T-helper 2 cell (primary cell): Measurements from ENCODE around the gene CENPX.

Experiments used
- DNase-seq, 5 experiments: peaks; one replicate each; pipeline versions ENCODE4 v3.0.0 to v3.0.0-alpha.2; 2012 to 2022

Gene CENPX

DNA sequence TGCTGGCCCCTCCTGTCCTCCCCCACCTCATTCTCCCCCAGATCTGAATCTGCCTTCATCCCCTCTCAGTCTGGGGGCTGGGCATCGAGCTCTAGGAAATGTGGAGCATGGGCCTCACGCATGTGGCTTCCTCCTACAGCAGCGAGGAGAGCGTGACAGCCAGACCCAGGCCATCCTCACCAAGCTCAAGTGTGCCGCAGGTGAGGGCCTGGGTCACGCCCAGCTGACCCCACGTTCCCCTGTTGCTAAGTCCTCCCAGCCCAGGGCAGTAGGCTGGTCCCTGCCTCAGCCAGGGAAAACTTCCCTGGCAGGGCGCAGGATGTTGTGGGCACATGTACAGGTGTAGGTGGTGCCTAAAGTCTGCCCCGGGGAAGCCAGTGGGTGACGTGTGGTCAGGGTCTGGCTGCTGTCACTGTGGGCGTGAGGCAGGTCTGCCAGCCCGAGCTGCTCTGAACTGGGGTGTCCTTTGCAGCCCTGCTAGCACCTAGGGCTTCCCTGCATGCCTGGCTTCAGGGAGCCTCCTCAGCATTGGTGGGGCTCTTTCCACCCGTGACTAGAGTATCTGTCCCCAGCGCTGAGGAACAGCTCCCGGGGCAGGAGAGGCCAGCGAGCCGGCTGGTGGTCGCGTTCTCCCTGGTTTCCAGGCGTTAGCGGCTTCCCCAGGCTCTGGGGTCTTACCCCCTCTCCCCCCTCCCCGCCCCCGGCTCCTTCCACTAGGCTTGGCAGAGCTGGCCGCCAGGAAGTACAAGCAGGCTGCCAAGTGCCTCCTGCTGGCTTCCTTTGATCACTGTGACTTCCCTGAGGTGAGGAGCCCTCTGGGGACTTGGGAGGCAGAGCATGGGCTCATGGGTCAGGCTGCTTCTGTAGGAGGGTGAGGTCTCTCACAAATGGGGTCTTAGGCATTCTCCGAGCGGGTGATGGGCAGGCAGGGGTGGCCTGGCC lies 32.6 kb upstream of the CENPX start:
- DNase-seq = no peak

DNA sequence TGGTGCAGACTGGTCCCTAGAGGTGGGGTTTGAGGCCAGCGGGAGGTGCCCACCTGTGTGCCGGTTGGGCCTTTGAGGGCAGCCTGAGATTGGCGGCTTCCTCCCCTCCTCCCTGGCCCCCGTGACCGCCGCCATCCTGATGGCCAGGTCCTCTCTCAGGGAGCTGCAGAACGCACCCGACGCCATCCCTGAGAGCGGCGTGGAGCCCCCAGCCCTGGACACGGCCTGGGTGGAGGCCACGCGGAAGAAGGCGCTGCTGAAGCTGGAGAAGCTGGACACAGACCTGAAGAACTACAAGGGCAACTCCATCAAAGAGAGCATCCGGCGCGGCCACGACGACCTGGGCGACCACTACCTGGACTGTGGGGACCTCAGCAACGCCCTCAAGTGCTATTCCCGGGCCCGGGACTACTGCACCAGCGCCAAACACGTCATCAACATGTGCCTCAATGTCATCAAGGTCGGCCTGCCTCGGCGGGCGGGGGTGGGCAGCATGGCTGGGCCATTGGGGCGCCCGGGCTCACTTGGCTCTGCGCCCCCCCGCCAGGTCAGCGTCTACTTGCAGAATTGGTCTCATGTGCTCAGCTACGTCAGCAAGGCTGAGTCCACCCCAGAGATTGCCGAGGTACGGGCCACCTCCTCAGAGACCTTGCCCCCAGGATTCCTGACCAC lies 31.8 kb upstream of the CENPX start:
- DNase-seq = no peak

DNA sequence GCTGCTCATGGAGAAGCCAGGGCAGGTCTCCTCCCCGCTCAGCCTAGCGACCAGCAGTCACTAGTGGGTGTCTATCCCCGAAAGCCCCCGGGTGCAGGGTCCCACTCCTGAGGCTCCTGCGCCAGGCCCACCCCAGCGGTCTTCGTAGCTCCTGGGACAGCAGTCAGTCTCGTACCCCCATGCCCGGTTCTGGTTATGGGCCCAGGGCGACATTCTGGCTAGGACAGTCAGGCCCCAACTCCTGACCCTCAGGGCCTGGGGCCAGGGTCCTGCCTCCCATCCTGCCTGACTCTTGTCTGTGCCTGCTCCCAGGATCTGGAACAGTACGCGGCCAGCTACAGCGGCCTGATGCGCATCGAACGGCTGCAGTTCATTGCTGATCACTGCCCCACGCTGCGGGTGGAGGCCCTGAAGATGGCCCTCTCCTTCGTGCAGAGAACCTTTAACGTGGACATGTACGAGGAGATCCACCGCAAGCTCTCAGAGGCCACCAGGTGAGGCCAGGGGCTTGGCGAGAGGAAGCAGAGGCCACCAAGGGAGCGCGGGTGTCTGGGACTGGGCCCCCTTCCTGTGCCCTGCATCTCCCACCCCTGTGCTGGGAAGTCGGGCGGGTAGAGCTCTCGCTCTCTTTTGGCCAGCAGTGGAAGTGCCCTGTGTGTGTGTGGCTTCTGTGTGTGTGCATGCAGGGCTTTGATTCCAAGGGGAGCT lies 31.0 kb upstream of the CENPX start:
- no peak for DNase-seq

DNA sequence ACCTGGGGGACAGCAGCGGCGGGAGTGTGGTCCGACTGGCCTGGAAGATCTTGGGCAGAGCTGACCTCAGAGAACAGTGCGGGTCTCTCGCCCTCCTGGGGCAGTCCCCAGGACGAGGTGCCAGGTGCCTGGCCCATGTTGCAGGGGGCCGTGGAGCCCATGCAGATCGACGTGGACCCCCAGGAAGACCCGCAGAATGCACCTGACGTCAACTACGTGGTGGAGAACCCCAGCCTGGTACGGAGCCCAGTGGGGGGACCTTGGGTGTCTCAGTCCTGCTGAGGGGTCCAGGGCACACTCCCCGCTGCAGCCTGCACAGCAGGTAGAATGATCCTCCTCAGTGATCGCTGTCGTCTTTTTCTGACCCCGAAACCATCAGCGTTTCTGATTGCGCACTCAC lies 30.5 kb upstream of the CENPX start:
- no peak for DNase-seq

DNA sequence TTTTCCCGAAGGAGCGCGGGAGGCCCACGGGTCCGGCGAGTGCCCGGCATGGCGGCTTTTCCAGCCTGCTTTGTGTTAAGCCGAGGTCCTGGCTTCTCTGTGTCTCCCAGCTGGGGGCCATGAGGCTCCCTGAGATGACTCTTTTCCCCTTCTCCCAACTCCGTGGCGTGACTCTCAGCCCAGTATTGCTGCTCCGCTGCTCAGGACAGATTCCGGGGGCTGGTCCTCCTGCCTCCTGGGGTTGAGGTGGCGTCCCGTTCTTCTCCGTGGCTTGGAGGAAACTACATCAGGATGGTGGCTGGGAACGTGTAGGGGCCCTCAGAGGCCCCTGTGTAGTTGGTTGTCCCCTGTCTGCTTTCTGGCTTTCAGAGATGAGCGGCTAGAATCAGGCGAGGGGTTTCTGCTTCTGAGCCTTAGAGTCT lies 30.0 kb upstream of the CENPX start:
- DNase-seq = no peak

DNA sequence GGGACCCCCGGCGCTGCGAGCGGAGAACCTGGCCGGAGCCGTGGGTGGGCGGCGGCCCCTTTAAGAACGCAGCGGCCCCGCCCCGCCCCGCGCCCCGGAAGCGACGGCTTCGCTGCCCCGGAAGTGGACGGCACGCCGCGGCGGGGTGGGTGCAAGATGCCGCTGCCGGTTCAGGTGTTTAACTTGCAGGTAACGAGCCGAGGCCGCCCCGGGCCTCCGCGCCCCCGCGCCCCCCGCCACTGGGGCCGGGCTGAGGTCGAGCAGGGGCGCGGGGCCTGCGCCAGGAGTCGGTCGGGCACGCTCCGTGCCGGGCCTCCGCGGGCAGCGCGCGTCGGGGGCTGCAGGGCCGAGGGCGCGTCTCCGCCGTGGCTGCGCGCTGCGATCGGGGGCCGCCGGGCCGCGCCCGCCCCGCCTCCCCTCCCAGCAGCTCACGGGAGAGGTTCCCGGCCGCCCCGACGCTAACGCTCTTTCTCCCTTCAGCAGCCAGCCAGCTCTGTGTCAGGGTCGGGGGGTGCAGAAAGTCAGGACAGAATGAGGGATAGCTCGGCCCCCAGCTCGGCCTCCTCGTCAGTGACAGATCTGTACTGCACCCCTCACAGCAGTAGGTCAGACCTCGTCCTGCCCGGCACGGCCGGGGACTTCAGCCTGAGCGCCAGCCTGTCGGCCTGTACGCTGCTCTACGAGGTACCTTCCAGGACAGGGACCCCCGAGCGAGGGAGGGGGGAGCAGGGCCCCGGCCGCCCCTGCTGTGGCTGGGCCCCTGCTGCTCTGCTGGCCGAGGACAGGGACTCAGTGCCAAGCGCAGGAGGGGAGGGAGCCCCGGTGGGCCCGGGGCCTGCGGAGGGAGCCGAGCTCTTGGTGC lies 29.3 kb upstream of the CENPX start, which contains the start of the genes GPS1 and RFNG:
GPS1 (plus strand) TSS at position 123 of the 862 bp plus-strand sequence; CDS start at position 157, 34 bp downstream.
RFNG (minus strand) TSS at position 36 of the 862 bp plus-strand sequence. CDS start 45 bp downstream, outside the sequence.
- peak; percentile 64 to 86 (median 75) for DNase-seq

DNA sequence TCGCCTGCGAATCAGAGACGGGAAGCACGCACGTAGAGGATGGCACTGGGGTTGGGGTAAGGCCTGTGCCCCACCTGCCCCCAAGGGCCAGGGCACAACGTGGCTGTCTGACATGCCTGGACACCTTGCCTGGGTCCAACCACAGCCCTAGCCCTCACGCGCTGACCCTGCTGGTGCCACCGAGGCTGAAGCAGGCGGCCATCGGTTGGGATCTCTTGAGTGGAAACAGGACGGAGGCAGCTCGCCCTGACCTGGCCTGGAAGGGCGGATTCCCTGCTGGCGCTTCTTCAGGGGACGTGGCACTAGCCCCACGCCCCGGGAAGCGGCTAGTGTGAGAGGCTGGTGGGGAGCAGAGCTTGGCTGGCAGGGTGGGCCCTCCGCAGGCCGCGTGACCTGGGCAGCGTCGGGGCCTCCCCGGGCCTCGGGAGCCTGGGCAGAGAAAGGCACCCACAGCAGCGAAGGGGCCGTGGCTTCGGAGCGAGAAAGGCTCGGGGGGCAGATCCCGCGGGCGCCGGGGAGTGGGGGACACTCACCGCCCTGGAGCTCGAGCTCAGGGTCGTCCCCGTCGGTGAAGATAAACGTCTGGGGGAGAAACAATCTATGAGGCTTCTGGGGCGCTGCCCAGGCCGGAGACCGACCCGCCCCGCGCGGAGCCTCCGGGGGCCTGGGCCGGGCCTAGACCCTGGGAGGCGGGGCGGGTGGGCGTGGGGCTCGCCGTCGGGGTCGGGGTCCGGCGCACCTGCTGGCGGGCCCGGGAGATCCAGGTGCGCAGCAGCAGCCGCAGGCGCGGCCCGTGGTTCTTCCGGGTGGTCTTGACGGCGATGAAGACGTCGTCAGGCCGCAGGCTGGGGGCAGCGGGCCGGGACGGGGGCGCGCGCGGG lies 28.3 kb upstream of the CENPX start:
- DNase-seq = no peak

DNA sequence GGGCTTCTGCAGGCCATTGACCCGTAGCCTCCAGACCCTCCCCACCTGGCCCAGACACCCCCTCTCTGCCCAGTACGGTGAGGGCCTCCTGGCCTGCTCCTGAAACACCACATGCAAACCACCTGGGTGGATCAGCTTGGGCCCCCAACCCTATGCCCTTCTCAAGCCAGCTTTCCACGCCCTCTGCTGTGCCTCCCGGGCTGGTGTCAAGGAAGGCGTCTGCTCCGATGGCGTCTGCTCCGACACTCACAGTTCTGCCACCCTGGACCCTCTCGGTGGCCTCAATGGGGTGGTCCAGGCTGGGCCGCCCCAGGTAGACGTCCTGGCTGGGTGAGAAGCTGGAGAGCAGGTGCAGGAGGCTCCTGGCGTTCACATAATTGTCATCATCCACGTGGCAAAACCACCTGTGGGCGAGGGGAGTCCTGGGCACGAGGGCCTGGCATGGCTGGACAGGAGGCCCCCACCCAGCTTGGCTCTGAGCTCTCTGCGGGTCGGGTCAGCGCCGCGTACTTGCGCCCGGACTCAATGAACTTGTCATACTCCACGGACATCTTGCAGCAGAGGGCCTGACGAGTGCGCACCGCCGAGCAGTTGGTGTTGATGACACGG lies 27.6 kb upstream of the CENPX start:
- DNase-seq = no peak

DNA sequence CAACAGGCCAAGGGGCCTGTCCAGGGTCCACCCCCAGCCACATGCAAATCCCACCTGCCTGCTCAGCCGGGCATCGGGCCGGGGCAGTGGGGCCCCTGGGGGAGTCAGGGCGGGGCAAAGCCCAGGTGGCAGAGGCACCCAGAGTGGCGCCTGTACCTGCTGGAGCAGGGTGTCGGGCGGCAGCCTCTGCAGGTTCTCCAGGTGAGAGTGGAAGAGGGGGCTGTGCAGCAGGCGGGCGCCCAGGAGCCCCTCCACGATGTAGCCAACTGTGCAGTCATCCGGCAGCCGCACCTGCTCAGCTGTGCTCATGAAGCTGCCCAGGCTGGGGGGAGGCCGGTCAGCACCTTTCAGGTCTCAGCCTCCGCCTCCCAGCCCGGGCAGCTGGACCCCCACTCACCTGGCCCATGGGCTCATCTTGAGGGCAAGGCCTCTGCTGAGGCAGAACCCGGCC lies 26.9 kb upstream of the CENPX start:
- no peak for DNase-seq

DNA sequence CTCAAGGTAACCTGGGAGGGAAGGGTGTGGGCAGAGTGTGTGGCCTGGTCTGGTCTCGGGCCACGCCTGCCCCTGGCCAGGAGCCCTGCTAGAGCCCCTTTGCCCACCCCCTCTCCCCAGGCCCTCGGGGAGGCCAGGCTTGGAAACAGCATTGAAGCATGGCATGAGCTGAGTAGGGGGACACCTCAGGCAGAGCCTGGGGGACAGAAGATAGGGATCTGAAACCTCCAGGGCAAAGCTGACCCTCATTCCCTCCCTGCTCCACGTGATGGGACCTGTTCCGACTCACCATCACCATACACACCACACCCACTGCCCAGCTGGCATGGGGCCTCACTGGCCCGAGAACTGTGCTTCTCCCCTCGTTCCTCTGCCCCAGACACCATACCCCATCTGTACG lies 26.4 kb upstream of the CENPX start:
- no peak for DNase-seq

DNA sequence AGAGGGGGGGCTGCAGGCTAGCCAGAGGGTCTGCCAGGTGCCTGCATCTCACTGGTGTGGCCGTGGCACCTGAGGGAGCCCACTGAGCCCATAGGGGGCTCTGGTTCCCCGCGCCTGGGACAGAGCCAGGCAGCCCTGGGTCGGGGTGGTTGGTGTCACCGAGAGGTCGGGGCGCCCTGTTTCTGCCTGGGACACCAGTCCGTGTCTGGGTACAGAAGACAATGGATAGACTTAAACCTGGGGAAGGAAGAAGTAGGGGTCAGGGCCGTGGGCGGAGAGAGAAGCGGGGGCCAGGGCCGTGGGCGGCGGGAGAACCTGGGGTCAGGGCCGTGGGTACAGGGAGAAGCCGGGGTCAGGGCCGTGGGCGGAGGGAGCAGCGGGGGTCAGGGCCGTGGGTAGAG lies 25.9 kb upstream of the CENPX start:
- DNase-seq = no peak

DNA sequence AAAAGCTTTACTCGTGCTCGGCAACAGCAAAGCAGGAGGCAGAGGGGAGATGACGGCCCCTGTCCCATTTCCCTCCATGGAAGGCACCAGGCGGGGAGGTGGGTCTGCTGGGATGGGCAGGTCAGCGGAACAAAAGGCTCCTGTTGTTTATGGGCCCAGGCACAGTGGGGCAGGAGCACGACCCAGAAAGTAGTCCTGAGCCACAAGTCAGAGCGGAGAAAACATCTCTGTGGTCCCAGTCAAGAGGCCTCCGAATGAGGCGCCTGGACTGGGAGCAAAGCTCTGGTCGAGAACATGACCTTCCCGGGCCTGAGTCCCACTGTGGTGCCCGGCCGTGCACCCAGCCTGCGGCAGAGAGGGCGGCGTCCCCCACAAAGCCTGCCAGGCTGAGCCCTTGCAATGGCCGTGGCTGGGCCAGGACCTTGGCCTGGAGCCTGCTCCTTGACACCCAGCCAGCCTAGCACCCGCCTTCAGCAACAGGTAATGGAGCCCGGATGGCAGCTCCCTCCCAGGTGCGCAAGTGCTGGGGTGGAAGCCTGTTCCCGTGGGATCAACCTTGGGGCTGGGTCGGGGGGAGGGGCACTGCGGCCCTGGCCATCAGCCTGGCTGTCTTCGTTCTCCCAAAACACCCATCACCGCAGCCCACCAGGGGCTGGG lies 25.4 kb upstream of the CENPX start:
- no peak for DNase-seq

DNA sequence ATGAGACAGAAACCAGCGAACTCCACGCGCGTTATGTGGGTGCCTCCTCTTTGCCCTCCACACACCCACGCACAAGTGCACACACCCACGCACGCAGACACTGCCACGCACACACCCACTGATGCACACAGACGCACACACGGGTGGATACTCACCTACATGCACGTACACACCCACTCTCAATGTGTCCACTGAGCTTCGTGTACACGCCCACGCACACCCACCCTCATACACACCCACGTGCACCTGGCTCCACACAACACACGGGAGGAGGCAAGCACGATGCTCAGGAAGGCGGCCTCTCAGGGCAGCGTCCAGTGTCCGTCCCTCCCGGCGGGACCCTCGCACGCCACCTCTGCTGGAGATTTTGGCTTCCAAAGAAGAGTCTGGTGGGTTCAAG lies 24.7 kb upstream of the CENPX start:
- no peak for DNase-seq

DNA sequence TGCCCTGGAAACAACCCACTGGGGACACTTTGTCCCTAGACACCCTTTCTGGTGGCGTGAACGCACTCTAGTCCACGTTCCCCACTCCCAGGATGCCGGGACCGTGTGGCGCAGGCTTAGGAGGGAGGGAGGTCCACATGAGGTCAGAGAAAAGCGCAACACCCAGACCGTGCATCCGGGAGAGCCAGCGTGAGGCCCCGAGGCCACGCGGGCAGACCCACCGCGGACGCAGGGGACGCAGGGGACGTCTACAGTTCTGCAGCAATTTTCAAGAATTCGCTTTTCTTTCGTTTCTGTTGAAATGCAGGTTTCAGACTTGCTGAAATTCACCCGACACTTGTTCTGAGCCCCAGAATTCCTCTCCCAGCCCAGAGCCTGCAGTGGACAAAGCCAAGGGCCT lies 24.2 kb upstream of the CENPX start:
- DNase-seq = no peak

DNA sequence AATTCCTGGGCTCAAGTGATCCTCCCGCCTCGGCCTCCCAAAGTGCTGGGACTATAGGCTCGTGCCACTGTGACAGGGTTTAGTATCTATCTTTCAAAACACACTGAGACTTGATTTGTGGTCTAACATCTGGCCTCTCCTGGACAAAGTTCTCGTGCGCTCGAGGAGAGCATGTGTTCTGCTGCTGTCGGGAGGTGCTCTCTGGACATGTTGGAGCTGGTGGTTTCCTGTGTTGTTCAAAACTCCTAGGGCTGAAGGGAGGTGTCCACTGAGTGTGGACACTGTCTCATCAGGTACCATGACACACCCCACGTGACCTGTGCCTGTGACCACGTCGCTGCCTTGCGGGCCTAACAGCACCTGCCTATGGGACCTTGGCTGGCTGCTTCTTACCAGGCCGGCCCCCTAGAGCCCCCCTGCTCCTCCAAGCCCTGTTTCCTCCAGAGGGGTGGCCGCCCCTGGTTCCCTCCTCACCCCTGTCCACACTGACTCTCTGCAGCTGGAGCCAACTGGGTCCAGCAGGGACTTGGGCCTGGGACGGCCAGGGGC lies 23.3 kb upstream of the CENPX start:
- DNase-seq = no peak

DNA sequence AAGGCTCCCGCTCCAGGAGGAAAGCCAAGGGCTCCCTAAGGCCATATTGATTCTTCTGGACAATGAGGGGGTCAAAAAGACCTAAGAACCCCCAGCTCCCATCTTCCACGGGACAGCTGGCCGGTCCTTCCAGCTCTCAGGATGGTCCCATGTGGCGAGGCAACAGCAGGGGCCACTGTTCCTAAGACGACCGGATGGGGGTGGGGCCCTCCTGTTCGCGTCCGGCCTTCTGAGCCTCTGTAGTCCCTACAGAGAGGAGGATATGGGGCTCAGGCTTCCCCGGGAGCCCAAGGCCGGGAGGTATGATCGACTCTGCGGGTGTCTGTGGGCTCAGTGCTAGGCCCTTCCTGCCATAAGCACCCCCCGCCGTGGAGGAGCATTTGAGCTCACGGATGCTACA lies 20.8 kb upstream of the CENPX start:
- DNase-seq = no peak

DNA sequence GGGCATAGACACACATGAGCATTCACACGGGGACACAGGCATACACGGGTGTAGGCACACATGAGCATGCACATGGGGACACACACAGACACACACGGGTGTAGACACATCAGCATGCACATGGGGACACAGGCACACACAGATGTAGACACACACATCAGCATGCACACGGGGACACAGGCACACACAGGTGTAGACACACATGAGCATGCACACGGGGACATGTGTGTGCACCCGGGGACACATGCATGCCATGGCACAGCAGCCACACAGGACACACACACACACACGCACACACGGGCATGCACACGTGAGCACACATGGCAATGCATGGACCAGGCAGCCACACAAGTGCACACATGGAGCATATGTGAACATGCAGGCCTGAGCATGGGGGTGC lies 20.0 kb upstream of the CENPX start:
- no peak for DNase-seq

DNA sequence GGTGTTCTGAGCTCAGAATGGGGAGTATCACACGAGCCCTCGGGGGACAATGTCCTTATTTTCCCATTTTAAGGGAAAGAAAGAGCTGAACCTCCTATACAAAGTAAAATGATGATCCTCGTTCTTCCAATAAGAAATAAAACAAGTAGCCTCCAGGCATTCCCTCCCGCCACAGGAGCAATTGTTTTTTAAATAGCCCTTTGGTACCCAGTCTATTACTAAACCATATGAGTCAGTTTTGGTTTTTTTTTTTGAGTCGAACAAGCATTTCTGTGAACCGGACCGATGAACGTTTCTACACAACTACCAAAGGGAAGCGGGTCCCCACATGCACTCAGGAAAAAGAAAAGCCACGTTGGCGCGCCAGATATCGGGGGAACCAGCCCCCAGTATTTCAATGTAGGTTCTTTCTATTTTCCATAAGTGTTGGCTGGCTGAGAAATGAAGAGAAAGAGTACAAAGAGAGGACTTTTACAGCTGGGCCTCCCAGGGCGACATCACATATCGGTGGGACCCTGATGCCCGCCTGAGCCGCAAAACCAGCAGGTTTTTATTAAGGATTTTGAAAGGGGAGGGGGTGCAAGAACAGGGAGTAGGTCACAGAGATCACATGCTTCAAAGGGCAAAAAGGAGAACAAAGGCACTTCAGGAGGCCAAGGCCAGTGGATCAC lies 18.6 kb upstream of the CENPX start:
- no peak for DNase-seq

DNA sequence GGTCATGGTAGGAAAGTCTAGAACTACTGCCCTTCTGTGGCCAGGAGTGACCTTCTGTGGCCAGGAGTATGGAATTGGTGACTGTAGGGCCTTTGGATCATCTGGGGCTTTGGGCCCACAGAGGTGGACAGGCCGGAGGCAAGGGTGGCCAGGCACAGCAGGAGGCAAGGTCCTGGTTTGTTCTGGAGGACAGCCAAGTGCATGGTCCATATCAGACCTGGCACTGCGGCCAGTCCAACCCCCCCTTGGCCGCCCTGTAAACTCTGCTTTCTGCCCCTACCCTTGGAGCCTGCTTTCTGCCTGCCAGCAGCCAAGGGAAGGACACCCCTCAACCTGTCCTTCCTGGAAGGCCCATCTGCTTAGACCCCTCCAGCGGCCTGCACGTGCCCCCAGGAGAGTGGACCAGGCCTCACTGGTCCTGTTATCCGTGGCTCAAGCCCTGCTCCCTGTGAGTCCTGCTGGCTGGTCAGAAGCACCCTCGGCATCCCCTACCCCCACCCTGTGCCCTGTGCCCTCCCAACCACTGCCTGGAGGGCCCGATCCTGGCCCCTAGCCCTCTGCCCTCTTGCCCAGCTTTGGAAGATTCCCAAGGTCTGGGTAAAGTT lies 17.1 kb upstream of the CENPX start:
- no peak for DNase-seq
